ENCODE results near the gene NRG2. TPM values are rescaled to one million over a fixed set of nuclear protein-coding genes. Genes with fewer than 3 reads are reported as not detected.

NRG2 gene
- polyA plus RNA-seq, 4 donors, result 1.4 to 1.6 (median 1.5) TPM

DNA sequence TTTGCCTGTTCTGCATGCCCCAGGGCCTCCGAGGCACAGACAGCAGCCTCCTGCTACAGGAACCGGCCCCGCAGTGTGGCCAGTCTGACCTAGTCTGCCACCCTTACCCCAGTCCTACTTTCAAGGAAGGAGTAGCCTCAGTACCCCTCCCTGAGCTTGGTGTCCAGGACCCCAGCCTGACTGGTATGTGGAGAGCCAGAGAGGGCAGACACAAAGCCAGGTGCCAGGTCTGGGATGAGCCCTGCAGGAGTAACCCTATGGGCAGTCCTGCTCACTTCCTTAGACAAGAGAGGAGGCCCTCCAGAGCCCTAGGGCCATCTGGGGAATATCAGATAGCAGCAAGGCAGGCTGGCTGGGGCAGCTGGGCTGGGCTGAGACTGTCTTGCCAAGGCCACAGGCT, 67.8 kb downstream of the NRG2 start:
- DNase-seq (ENCODE audit: low read depth in 4 of 4, low spot score in 2 of 4), result no peak

- DNase-seq (ENCODE audit: low read depth in 4 of 4, low spot score in 2 of 4), result no peak
These were observed 68.4 kb downstream of the NRG2 start for GRCh38 chr5:139974661-139975060.

- no peak for DNase-seq (ENCODE audit: low read depth in 4 of 4, low spot score in 2 of 4)
These were observed 71.8 kb downstream of the NRG2 start for GRCh38 chr5:139971202-139971725.

DNA sequence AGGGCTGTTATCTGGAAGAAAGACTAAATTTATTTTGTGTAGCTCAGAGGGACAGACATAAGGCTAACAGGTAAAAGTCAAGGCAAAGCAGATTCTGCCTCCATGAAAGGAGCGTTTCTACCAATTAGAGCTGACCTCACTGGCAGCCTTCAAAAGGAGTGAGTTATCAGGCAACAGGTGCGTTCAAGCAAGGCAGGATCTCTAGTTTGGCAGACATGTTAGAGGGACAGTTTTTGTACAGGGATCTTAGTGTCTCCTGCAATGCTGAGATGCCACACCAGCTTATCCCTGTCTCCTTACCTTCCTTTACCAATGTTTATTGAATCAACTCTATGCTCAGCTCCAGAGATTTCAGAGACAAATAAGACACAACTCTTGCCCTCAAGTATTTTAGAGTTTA, 73.8 kb downstream of the NRG2 start:
- DNase-seq (ENCODE audit: low read depth in 4 of 4, low spot score in 2 of 4), result no peak

- peak; percentile 52 to 76 (median 65) for DNase-seq (ENCODE audit: low read depth in 4 of 4, low spot score in 2 of 4)
These were observed 74.4 kb downstream of the NRG2 start for GRCh38 chr5:139968547-139969261.

GRCh38 chr5:139967353-139967752, 75.7 kb downstream of the NRG2 start:
- DNase-seq (ENCODE audit: low read depth in 4 of 4, low spot score in 2 of 4), result no peak

DNA sequence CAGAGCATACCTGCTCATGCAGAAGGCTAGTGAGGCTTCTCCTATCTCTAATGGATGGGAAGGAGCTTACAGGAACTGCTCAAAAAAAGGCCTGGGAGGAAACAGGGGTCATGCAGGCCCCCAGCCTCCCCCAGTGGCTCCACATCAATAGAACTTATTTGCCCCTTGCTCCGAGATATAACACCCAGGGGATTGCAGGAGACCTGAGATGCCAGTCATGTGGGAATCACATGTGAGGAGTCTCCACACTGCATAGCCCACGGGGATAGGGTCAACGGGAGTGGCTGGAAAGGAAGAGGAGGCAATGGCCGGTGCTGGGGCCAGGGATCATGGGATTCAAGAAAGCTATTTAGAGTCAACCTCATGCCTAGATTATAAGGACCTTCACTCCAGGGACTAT, 76.2 kb downstream of the NRG2 start:
- DNase-seq (ENCODE audit: low read depth in 4 of 4, low spot score in 2 of 4), result no peak

DNA sequence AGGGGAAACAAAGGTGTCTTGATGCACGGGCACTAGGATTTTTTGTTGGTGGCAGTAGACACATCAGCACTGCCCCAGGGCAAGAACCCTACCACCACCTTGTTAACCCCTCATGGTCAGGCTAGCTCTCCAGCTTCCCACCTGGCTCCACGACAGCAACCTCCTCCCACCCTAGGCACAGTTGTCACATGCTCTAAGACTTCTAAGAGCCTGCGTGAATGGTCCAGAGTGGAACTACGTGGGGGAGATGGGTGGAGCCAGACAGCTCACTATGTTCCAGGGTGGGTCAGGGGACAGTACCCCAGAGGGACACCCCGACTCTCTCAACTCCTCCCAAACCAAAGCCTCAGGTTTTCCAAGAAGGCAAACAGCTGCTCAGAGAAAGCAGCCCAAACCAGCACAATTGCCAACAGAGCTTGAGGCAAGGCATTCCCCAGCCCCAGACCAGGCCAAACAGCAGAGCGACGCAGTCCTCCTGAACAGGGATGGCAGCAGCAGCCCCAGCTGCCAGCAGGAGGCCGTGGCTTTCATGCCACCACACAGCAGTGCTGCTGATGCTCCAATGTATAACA, 78.0 kb downstream of the NRG2 start:
- DNase-seq (ENCODE audit: low read depth in 4 of 4, low spot score in 2 of 4), result no peak

DNA sequence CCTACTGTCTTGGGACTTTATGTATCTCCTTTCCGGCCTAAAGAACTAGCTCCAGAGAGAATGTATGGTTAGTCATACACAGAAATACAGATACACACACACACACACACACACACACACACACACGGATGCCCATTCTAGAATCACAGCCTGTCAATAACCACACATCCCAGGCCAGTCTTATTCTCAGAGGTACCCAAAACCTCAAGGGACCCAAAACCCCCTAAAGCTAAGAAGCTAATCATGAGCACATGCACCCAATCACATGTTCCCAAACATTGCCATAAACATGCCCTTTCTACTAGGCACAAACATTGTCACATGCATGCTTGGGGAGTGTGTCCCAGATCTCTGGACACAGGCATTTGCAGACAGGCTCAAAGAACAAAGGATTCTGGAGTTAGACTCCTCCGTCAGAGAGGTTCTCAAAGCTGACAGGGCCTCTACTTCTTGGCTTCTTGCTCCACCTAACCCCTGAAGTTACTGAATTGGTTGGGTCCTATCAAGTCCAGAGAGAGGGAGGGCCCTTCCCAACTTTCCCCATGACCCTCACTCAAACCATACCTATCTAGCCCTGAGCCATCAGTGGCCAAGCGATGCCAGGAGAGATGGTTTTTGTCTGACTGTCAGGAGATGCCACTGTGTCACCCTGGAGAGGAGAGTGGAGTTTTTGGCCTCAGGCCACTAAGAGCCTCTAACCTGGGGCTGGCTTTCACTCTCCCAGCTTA, 78.7 kb downstream of the NRG2 start:
- no peak for DNase-seq (ENCODE audit: low read depth in 4 of 4, low spot score in 2 of 4)

- DNase-seq (ENCODE audit: low read depth in 4 of 4, low spot score in 2 of 4), result no peak
These were observed 80.7 kb downstream of the NRG2 start for GRCh38 chr5:139962445-139962844.

DNA sequence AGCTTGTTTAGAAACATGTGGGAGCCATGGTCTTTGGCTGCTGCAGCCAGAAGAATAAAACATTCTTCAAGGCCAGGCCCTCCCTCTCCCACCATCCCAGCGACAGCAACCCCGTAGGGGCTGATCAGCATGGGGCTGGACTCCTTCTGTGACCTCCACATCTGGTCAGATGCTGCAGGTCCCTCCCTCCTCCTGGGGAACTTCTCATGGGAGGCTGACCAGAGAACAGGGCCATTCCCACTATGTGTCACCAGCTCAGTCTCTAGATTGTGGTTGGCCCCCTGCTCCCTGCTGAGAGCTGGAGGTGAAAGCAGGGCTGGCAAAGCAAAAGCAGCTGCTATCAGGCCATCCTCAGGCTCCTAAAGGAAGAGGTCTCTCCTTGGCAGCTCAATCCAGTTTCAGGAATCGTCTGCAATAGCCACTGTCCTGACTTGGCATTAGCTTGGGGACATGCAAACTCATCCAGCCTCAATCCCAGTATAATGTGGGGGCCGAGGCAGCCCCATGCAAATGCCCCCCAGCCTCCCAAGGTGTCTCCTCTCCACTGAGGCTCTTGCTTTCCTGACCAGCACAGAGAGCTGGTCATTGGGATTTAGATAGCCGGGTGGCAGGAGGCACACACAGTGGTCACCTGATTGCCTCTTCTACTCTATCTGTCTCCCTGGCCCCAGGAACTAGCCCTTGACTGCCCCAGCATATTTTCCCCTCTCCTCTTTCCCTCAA, 81.5 kb downstream of the NRG2 start:
- DNase-seq (ENCODE audit: low read depth in 4 of 4, low spot score in 2 of 4), result no peak

- DNase-seq (ENCODE audit: low read depth in 4 of 4, low spot score in 2 of 4), result no peak
These were observed 82.2 kb downstream of the NRG2 start for GRCh38 chr5:139960723-139961383.

DNA sequence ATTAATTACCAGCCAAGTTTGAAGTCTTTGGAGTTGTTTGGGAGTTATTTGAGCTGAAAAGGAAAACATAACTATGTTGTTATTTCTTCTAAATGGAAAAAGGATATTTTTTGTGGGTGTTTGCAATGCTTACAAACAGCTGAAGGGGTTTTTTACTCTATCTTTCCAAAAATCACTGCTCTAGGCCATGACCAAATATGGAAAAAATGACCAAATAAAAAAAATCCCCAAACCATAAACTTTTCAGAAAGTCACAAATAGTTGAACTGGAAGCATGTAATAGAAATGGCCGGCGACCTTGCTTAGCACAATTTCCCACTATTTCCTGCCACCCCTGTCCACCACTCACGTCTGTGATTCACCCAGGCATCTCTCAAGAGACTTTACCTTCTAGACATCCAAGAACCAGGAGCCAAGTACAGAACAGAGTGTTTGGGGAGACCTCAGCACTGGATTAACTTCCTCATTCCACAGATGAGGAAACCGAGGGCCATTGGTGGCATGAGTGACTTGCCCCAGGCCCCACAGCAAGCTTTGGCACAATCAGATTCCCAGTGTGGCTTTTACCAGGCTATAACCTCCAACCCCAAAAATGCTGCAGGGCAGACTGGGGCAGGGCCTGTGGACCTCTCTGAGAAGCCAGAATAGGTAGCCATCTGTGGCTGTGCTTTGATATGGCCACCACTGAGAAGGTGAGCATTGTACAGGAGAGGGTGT, 84.5 kb downstream of the NRG2 start:
- no peak for DNase-seq (ENCODE audit: low read depth in 4 of 4, low spot score in 2 of 4)

DNA sequence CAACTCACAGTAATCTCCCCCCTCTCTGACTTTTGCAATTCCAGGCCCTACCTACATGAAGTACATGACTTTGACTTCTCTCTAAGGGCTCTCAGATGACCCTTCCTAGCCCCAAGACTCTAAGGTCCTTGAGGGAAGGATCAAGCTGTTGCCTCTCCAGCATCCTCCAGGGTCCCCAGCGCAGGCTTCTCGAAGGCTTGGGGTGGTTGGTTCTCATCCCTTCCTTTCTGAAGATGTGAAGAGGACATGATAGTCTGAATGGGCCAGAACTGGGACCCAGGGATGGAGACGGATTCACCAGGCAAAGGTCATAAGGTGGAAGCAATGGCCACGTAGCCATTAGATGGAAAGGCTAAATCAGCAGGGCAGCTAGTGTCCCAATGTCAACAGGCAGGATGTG, 86.8 kb downstream of the NRG2 start:
- DNase-seq (ENCODE audit: low read depth in 4 of 4, low spot score in 2 of 4), result no peak

- no peak for DNase-seq (ENCODE audit: low read depth in 4 of 4, low spot score in 2 of 4)
These were observed 87.4 kb downstream of the NRG2 start for GRCh38 chr5:139955616-139956273.

DNA sequence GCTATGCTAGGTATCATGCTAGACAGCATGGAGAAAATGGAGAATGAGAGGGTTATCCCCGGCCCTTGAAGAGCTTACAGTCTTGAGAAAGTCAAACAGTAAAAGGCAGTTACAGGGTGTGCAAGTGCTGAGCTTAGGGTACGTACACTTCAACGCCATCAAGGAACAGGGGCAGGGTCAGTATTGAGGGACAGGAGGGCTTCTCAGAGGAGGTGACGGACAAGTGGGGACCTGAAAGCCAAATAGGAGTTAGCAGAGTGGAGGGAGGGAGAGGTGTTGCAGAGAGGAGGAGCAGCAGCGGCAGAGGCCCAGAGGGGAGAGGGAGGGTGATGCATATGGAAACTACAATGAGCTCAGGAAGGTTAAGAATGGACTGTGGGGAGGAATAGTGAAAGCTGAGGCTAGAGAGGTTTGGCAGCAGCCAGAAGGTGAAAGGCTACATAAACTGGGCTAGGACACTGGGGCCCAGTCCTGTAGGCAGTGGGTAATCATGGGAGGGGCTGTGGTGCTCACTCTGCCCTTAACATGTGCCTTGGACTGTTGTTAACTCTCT, 88.0 kb downstream of the NRG2 start:
- DNase-seq (ENCODE audit: low read depth in 4 of 4, low spot score in 2 of 4), result no peak

DNA sequence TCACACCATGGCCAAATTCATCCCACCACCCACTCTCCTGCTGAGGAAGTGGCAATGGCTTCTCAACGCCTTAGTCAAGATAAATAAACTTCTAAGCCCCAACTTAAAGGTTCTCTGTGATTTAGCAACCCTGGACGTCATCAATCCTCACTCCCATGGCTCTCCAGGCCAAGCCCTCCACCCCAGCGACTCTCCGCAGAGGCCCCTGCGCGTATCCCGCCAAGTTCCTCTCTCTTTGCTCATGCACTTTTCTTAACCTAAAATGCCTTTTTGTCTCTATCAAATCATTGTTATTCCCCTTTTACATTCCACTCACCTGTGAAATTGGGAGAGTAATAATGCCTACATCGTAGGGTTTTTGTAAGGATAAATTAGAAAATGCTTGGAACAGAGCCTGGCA, 88.6 kb downstream of the NRG2 start:
- no peak for DNase-seq (ENCODE audit: low read depth in 4 of 4, low spot score in 2 of 4)

- no peak for DNase-seq (ENCODE audit: low read depth in 4 of 4, low spot score in 2 of 4)
These were observed 89.1 kb downstream of the NRG2 start for GRCh38 chr5:139954022-139954421.

GRCh38 chr5:139952574-139952973, 90.5 kb downstream of the NRG2 start:
- DNase-seq (ENCODE audit: low read depth in 4 of 4, low spot score in 2 of 4), result no peak
